HEK293T (cell line): ENCODE measurements around the gene MAN1B1.
"Not testable (repeated sequence)": the region's sequence is repeated elsewhere in the genome, so short reads cannot be mapped to it uniquely, and the experiment has no call there.

ENCODE experiments used
- CTCF ChIA-PET: fragments of 350-600 bp; formaldehyde crosslinking; extraction: SDS; loops from one replicate; lab custom pipeline; 2021; ENCODE audit warnings: antibody characterized with exemption, inconsistent platforms; lab: Yijun Ruan, JAX
- POLR2A ChIA-PET: fragments of 350-600 bp; formaldehyde crosslinking; extraction: SDS; loops from one replicate; lab custom pipeline; 2020; ENCODE audit warnings: antibody characterized with exemption, inconsistent platforms; lab: Yijun Ruan, JAX
- DNase-seq: peaks from one replicate; pipeline ENCODE4 v3.0.0; 2012; ENCODE audit warnings: mixed read lengths; ENCODE audit errors: extremely low spot score
- ARNT ChIP-seq: fragments of 450-650 bp; IDR thresholded peaks from 2 replicates; pipeline ENCODE4 v1.6.1; 2017; ENCODE audit warnings: mild to moderate bottlenecking
- BHLHE40 ChIP-seq: fragments of 450-650 bp; IDR thresholded peaks from 2 replicates; pipeline ENCODE4 v1.6.1; 2016; ENCODE audit warnings: mild to moderate bottlenecking, moderate library complexity, borderline replicate concordance
- CTBP1 ChIP-seq: fragments of 450-650 bp; IDR thresholded peaks from 2 replicates; pipeline ENCODE4 v1.6.1; 2016; ENCODE audit warnings: borderline replicate concordance
- ELF4 ChIP-seq: fragments of 450-650 bp; IDR thresholded peaks from 2 replicates; pipeline ENCODE4 v1.6.1; 2017; ENCODE audit warnings: antibody characterized with exemption
- FOXA1 ChIP-seq: fragments of 450-650 bp; IDR thresholded peaks from 2 replicates; pipeline ENCODE4 v1.6.1; 2016; ENCODE audit warnings: mild to moderate bottlenecking
- FOXK2 ChIP-seq: fragments of 450-650 bp; IDR thresholded peaks from 2 replicates; pipeline ENCODE4 v1.6.1; 2016; ENCODE audit warnings: mild to moderate bottlenecking
- FOXM1 ChIP-seq: fragments of 450-650 bp; IDR thresholded peaks from 2 replicates; pipeline ENCODE4 v1.6.1; 2017; ENCODE audit warnings: mild to moderate bottlenecking, borderline replicate concordance
- HDGF ChIP-seq: fragments of 450-650 bp; IDR thresholded peaks from 2 replicates; pipeline ENCODE4 v1.6.1; 2017; ENCODE audit warnings: antibody characterized with exemption, borderline replicate concordance
- L3MBTL2 ChIP-seq: fragments of 450-650 bp; conservative IDR thresholded peaks from 2 replicates; pipeline ENCODE4 v1.6.1; 2016; ENCODE audit warnings: mild to moderate bottlenecking
- LEF1 ChIP-seq: fragments of 450-650 bp; IDR thresholded peaks from 2 replicates; pipeline ENCODE4 v1.6.1; 2017; ENCODE audit warnings: mild to moderate bottlenecking, borderline replicate concordance
- NFRKB ChIP-seq: fragments of 450-650 bp; IDR thresholded peaks from 2 replicates; pipeline ENCODE4 v1.6.1; 2016; ENCODE audit warnings: mild to moderate bottlenecking, moderate library complexity
- SP1 ChIP-seq: fragments of 450-650 bp; IDR thresholded peaks from 2 replicates; pipeline ENCODE4 v1.6.1; 2017
- SUZ12 ChIP-seq: fragments of 450-650 bp; IDR thresholded peaks from 2 replicates; pipeline ENCODE4 v1.6.1; 2016; ENCODE audit warnings: mild to moderate bottlenecking
- TARDBP ChIP-seq: fragments of 450-650 bp; IDR thresholded peaks from 2 replicates; pipeline ENCODE4 v1.6.1; 2016
- ZNF384 ChIP-seq: fragments of 450-650 bp; IDR thresholded peaks from 2 replicates; pipeline ENCODE4 v1.6.1; 2016
- TF ChIP-seq, protein P1 (sequence below): fragments of 450-650 bp; IDR thresholded peaks from 2 replicates; pipeline ENCODE4 v1.6.1; 2016

Gene MAN1B1

GRCh38 chr9:137115394-137116026, 28.7 kb downstream of the MAN1B1 start:
- ChIA-PET POLR2A (no interaction called here), CTCF (no interaction called here)
- DNase-seq: no peak
- TF ChIP-seq FOXK2 (no peak), FOXA1 (no peak), FOXM1 (no peak), ZNF384 (no peak), SUZ12 (no peak), LEF1 (no peak), NFRKB (no peak), ARNT (no peak), SP1 (no peak), ELF4 (no peak), HDGF (no peak), BHLHE40 (no peak), CTBP1 (no peak), L3MBTL2 (no peak), TARDBP (no peak)
- TF ChIP-seq, protein P1, sequence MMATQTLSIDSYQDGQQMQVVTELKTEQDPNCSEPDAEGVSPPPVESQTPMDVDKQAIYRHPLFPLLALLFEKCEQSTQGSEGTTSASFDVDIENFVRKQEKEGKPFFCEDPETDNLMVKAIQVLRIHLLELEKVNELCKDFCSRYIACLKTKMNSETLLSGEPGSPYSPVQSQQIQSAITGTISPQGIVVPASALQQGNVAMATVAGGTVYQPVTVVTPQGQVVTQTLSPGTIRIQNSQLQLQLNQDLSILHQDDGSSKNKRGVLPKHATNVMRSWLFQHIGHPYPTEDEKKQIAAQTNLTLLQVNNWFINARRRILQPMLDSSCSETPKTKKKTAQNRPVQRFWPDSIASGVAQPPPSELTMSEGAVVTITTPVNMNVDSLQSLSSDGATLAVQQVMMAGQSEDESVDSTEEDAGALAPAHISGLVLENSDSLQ: no peak

DNA sequence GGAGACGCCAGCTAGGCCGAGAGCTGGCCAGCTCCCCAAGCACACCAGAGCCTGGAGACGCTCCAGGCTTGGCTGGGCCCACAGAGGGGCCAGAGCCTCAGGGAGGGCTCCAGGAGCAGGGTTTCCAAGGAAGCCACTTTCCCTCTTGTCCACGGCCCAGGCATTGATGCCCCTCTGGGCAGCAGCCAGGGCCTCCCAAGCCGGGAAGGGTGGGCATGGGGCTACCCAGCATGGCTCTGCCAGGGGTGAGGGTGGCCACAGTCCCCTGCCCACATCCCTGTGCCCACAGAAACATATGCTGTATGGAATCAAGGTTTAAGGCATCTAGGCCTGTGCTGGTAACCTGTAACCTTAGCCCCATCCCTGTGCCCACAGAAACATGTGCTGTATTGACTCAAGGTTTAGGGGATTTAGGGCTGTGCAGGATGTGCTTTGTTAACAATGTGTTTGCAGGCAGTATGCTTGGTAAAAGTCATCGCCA, 29.3 kb downstream of the MAN1B1 start:
- ChIA-PET POLR2A (no interaction called here), CTCF (no interaction called here)
- TF ChIP-seq FOXM1: no peak
- TF ChIP-seq L3MBTL2: no peak
- no peak for TF ChIP-seq NFRKB
- no peak for TF ChIP-seq FOXK2
- TF ChIP-seq LEF1: no peak
- no peak for TF ChIP-seq ELF4
- TF ChIP-seq ZNF384: no peak
- TF ChIP-seq HDGF: no peak
- TF ChIP-seq SUZ12: no peak
- TF ChIP-seq TARDBP: no peak
- no peak for TF ChIP-seq ARNT
- TF ChIP-seq SP1: no peak
- no peak for DNase-seq

DNA sequence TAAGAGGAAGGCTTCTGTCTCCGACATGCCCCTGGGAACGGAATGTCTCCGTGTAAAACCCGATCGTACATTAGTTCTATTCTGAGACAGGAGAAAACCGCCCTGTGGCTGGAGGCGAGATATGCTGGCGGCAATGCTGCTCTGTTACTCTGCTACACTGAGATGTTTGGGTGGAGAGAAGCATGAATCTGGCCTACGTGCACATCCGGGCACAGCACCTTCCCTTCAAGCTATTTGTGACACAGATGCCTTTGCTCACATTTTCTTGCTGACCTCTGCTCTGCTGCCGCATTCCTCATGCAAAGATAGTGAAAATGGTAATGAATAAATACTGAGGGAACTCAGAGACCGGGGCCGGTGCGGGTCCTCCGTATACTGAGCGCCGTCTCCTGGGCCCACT, 29.9 kb downstream of the MAN1B1 start:
- TF ChIP-seq FOXM1: no peak
- no peak for TF ChIP-seq ARNT
- no peak for TF ChIP-seq CTBP1
- no peak for TF ChIP-seq SP1
- no peak for TF ChIP-seq ZNF384
- no peak for TF ChIP-seq FOXK2
- no peak for TF ChIP-seq TARDBP
- ChIA-PET CTCF (no interaction called here), POLR2A (no interaction called here)

GRCh38 chr9:137117269-137117731, 30.5 kb downstream of the MAN1B1 start:
- DNase-seq: no peak
- ChIA-PET CTCF (no interaction called here), POLR2A (no interaction called here)
- no peak for TF ChIP-seq FOXK2
- TF ChIP-seq HDGF: no peak
- no peak for TF ChIP-seq LEF1
- no peak for TF ChIP-seq ELF4
- TF ChIP-seq BHLHE40: no peak
- TF ChIP-seq, protein P1: no peak
- no peak for TF ChIP-seq ZNF384
- TF ChIP-seq L3MBTL2: no peak
- no peak for TF ChIP-seq ARNT
- no peak for TF ChIP-seq NFRKB
- no peak for TF ChIP-seq TARDBP

More for the DNA sequence above, 29.9 kb downstream of the MAN1B1 start:
- no peak for DNase-seq

DNA sequence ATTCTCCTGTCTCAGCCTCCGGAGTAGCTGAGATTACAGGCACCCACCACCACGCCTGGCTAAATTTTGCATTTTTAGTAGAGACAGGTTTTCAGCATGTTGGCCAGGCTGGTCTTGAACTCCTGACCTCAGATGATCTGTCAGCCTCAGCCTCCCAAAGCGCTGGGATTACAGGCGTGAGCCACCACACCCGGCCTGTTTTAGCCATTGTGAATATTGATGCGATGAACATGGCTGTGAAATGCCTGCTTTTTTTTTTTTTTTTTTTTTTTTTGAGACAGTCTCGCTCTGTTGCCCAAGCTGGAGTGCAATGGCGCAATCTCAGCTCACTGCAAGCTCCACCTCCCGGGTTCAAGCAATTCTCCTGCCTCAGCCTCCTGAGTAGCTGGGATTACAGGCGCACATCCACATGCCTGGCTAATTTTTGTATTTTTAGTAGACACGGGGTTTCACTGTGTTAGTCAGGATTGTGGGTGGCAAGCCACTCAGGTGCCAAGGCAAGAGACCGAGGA, 31.4 kb downstream of the MAN1B1 start:
- not testable (repeated sequence) for DNase-seq
- ChIA-PET POLR2A (interaction anchor here (0.6 to 0.8 kb wide), 2 partner anchors 11 to 109 kb away, joined by 3 read pairs; partner anchors contain the start of gene RNF224), CTCF (interaction anchor here (0.6 to 1.7 kb wide), 2 partner anchors 32 to 118 kb away, joined by 4 to 6 read pairs; no protein-coding TSS in a partner anchor)

DNA sequence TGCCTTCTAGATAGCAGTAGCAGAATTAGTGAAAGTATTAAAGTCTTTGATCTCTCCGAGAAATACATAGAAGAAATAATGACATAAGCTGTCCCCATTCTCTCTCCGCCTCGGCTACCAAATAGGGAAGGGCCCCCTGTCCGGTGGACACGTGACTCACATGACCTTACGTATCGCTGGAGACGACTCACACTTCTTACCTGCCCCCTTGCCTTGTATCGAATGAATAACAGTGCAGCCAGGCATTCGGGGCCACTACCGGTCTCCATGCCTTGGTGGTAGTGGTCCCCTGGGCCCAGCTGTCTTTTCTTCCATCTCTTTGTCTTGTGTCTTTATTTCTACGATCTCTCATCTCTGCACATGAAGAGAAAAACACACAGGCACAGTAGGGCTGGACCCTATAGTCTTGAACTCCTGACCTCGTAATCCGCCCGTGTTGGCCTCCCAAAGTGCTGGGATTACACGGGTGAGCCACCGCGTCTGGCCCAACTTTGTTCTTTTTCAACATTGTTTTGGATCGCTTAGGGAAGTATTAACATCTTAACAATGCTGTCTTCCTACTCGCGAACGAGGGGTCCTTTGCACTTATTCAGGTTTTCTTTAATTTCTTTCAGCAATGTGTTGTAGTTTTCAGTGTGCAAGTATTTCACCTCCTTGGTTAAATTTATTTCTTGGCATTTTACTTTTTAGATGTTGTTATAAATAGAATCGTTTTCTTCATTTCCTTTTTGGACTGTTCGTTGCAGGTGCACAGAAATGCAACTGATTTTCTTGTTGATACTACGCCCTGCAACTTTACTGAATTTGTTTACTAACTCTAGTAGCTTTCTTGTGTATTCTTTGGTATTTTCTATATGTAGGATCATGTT, 35.4 kb downstream of the MAN1B1 start:
- POLR2A ChIA-PET: interaction anchor here (1.7 kb wide), 1 partner anchor 16 kb away, joined by 3 read pairs; no protein-coding TSS in a partner anchor
- DNase-seq: not testable (repeated sequence)
- CTCF ChIA-PET: interaction anchor here (1.5 kb wide), 1 partner anchor 115 kb away, joined by 4 read pairs; no protein-coding TSS in a partner anchor
